Stimulated activated CD8-positive, alpha-beta memory T cell treated with anti-CD3 and anti-CD28 coated beads, Interleukin-15, amount 100 ng/mL, for 4 hours (primary cell): ENCODE measurements around the gene VPS8.
"Not testable (repeated sequence)": the region's sequence is repeated elsewhere in the genome, so short reads cannot be mapped to it uniquely, and the experiment has no call there.

ENCODE experiments used
- DNase-seq, 2 donors: peaks; one replicate each; pipeline ENCODE4 v3.0.0-alpha.2; 2020; ENCODE audit warnings: low read depth in 2 of 2

Gene VPS8

DNA sequence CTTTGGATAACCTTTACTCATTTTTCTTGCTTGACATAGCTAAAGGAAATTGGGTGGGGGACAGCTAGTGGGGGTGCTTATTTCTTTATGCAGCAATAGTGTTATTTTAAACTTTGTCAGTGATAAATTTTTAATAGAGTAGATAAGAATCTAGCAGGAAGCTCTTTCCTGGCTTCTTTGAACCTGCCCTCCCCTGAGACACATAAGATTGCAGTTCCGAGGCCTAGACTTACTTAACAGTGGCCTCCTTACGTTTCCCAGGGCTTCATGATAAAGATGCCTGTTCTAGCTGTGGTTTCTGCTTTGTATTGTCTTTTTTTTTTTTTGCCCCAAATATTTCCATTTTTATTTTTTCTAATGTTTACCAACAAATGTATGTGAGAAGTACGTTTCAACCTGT is 170.1 kb downstream of the VPS8 start:
- no peak for DNase-seq

DNA sequence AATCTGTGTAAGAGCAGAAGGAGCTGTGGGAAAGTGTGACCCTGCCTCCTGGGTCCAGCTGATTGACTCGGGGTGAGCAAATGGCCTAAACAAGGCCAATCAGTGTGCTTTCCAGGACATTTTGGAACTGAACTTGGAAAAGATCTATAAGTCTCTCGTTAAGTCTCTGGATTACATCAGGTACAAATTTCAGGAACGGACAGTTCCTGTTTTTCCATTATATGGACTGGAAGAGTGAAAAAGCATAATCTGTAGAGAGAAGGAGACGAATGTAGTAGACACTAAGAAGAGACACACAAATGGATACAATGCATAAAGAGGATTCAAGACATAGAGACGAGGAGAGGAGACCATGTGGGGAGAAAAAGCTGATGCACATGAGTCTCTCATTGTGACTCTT is 173.6 kb downstream of the VPS8 start:
- DNase-seq, result no peak

DNA sequence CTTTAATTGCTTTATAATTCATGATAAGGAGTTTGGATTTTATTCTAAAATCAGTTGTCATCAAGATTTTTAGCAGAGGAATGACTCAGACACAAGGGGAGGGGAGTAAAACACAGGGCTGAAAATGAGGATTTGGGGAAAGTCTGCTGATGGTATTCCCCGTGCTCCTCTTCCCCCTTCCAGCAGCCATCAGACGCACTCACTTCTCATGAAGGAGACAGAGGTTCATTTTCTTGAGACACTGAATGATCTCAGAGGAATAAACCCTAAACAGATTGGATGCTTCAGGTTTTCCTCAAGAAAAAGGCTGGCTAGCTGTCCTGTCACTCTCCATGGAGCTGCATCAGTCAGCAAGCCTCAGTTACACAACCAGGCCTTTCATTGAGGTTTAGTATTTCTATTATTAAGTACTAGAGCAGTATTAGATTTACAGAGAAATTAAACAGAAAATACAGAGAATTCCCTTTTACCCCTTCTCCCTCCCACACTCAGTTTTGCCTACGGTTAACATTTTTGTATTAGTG is 174.5 kb downstream of the VPS8 start:
- DNase-seq, result no peak

DNA sequence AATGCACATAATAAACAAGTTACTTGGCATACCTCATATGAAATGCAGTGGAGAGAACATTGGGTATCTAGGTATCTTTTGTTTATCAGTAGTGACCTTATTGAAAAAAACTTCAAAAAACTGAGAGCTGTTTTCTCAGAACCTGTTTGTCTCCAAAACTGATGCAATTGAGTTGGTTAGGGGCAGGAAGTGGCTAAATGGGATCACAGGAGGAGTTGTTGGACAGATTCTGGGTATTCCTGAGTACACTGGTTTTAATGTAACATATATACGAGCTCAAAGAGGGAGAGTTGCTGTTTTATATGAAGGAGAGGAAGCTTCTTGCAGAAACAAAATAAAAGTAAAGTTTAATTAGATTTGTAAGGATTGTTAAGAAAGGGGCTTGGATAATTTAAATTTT is 181.4 kb downstream of the VPS8 start:
- no peak for DNase-seq

DNA sequence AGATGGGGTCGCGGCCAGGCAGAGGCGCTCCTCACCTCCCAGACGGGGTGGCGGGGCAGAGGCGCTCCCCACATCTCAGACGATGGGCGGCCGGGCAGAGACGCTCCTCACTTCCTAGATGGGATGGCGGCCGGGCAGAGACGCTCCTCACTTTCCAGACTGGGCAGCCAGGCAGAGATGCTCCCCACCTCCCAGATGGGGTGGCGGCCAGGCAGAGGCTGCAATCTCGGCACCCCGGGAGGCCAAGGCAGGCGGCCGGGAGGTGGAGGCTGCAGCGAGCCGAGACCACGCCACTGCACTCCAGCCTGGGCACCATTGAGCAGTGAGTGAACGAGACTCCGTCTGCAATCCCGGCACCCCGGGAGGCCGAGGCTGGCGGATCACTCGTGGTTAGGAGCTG is 191.9 kb downstream of the VPS8 start:
- not testable (repeated sequence) for DNase-seq

DNA sequence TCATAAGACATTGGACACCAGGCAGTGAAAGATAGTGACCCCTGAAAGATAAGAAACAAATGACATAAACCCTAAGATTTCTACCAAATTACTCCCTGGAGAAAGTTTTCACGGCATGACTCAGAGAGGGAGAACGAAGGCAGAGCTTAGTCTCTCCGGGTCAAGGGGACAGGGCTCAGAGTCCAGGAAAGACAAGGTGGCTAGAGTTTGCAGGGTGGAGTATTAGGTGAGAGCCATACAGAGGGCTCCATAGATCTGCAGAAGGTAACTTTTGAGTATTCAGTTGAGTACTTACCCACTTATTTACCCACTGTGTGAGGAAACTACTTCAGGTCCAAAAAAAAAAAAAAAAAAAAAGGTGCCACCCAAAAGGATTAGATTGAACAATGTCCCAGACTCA is 197.7 kb downstream of the VPS8 start:
- no peak for DNase-seq

DNA sequence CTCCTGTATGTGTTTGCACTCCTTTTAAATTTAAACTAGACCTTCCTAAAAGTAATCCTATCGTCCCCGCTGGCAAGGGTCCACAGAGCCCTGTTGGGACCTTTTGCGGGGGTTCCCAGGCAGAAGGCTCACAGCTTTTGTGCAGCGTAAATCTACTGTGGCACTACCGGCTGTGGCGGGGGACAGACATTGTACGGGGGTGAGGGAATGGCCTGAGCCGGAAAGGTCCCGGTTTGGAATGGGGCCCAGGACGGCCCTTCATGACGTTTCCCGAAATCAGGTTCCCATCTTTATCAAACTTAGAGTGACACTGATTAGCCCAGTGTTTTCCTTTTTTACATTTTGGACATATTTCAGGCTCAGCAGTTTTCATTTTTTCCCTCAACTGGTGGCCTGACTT is 205.6 kb downstream of the VPS8 start:
- DNase-seq, result not testable (repeated sequence)

DNA sequence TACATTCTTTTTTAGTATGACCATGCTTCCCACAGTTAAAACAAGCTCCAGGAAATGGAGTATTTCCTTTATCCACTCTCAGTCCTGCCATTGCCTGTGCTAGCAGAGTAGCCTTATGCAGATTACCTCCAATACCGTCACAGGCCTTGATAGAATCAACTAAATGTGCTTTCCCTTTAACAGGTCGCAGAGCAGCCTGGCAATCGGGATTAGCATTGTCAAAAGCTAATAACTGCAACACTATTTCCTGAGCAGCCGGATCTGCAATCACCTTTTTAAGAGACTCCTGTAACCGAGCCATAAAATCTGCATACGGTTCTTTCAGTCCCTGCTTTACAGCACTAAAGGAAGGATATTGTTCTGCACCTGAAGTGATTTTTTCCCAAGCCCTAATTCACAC is 206.0 kb downstream of the VPS8 start:
- DNase-seq, result not testable (repeated sequence)

DNA sequence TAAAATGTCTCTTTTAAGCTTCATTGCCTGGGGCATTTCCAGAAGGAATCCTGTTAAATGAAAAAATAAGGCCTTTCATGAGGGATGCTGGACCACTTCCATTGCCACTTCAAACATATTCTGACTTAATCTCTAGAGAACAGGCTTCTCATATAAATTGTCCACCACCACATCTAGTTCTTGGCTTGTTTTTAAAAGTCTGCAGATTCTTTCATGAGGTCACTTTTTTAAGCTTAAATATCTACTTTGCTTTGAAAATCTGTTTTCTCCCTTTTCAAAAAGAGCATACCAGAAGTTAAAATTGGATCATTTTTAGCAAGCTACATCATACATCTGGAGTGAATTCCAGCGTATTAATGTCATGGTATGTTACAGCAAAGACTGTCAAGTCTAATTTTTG is 209.3 kb downstream of the VPS8 start:
- no peak for DNase-seq

DNA sequence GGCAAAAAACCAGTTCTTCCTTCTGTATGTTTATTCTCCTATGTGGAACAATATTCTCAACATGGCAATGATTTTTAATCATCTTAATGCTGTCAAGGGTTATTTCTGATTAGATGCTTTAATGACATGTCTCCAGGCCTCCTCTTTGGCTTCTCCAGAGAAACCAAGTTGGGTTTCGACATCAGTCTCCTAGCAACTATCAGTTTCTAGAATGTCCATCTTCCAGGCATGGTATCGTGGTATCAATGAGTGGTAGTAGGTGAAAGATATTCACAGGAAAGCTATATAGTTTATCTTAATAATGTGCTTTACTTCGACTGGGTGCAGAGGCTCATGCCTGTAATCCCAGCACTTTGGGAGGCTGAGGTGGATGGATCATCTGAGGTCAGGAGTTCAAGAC is 212.4 kb downstream of the VPS8 start:
- DNase-seq, result no peak

DNA sequence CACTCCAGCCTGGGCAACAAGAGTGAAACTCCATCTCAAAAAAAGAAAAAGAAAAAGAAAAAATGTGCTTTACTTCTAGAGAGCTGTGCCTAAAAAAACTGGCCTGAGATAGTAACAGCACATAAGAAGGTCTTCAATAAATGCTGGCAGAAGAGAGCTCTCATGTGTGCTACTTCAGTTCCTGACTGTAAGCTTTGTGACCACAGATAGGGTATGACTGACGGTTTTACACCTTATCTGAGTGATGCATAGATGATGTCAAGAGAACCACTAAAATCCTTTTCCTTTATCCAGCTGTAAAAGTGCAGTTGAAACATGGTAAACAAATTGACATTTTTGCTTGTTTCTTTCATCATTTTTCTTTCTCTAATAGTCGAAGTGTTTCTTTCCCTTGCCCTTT is 213.0 kb downstream of the VPS8 start:
- no peak for DNase-seq

DNA sequence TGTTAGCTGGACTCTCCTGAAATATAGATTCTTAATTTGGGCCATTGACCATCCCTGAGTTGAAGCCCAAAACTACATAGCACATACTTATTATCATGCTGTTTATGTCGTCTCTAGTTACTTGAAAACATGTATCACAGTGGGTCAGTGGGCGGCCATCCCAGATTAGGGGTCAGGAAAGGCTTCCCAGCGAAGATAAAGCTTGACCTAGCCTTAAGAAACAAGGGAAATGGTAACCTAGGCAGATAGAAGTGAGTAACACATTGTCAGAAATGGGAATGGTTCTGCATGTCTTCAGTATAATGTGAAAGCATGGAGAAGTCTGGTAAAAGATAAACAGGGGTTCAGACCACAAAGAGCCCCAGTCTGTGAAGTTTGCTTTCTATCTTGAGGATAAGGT is 216.2 kb downstream of the VPS8 start:
- no peak for DNase-seq

DNA sequence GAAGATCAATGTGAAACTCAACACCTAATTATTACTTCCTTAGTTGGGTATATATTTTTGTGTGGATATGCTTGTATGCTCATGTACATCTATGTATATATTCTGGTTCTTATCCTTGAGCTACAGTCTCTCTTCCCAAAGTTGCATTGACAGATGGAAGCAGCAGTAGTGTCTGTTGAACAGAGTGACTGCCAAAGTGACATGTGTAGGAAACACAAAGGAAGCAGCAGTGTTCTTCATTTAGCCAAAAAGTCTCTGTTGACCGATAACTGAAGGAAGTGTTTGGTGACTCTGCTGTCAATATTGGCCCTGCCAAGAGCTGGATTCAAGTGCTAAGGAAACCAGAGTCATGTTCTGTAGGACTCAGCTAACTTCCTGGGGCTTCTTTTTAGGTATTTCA is 217.1 kb downstream of the VPS8 start:
- no peak for DNase-seq

DNA sequence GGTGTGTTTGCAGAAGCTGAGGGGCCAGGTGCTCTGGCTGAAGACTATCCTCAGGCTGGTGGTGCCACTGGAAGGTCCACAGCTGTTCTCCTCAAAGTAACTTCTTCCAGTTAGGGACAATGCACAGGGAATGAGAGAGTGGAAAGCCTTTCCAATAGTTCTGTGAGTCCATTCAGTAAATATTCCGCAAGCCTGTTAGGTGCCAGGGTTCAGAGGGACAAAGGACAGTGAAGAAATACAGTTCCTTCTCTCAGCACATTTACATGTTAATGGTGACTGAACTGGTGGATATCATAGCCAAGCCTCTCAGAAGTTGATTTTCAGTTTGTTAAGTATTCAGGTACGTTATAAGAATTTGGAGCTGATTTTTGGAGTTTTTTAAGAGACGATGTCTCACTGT is 218.4 kb downstream of the VPS8 start:
- DNase-seq, result no peak

DNA sequence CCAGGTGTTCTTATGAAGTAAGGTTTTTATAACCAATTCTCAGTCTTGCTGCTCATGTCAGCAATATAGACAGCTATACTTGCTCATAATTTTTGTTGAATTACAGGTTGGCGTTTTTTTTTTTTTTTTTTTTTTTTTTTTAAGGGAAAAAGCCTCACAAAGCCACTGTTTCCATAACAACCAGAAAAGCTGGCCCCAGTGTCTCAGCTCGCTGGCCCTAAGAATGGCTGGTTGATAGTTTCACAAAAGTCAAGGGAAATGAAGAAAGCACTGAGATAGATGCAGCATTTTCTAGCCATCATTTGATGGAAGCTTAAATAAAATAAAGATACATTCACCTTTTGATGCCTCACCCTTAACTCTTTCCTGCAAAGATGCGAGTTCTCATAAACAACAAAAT is 219.0 kb downstream of the VPS8 start:
- DNase-seq, result no peak

DNA sequence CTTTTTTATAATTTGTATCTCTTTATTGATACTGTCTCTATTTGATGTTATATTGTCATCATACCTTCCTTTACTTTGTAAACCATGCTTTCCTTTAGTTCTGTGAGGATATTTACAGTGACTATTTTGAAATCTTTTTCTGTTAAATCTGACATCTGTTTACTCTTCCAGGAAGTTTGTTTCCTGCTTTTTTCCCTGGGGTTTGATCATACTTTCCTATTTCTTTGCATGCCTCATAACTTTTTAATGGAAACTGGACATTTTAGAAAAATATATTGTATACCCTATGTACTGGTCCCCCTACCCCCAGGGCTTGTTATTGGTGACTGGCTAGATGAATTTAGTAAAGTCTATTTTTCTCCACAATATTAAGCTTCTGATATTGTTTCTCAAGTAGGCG is 225.8 kb downstream of the VPS8 start:
- no peak for DNase-seq

DNA sequence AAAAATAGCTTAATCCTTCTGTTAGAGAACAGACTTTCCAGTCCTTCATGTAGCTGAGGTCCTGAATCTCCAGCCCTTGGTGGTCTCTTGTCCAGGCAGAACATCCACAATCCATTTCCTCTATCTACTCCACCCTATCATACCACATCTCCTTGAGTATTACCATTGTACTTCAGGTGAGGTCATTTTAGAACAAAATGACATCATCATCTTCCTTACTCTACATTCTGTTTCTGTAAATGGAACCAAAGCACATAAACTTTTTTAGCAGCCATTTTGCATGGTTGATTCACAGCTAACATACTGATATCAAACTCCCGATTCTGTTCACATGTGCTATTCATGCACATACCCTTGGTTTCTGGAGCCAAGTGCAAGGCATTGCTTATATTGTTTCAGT is 228.5 kb downstream of the VPS8 start:
- DNase-seq, result no peak

DNA sequence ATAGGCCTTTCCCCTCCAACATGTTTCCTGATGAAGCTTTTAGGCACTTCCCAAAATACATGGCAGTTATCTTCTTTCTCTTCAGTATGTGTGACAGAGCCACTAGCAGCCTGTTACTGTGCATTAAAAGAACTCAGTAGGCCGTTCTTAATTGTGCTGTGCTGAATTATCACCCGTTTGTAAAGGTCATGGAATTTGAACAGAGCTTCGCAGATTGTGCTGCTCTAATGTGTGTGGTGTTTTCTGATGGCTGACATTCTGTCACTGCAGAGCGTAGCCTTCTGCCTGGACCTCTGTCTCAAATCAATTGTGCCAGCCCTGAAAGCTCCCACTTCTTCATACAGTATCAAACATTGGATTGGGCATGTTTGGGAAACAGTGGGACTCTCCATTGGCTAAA is 229.6 kb downstream of the VPS8 start:
- DNase-seq, result no peak

DNA sequence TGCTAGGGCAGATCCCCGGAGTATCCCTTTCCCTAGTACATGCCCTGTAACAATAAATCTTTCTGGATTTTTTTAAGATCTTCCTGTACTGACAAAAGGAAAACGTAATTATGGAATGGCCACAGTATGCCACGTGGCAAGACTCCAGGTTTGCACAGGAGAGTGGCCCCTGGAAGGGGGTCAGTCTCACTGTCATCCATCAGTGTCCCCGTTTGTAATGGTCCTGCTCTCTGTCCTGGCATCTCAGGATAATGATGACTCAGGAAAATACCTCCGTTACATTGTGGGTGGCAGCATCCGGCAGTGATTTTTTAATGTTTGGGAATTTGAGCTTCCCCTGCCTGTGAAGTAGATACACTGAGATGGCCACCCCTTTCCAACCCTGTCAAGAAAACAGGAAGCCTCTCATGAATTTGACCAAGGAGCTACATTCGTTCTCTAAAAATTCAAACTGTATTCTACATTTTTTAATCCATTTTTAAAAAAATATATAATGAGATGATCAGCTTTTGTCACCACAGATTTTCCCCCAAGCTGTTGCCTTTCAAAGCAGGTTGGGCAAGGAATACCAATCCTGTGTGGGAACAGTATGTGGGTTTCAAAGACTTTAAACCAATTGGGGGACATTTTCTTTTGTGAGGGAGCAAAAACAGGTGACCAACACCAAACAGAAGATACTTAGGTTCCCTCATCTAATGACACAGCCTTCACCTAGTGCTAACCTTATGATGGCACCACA is 230.5 kb downstream of the VPS8 start:
- DNase-seq, result no peak

DNA sequence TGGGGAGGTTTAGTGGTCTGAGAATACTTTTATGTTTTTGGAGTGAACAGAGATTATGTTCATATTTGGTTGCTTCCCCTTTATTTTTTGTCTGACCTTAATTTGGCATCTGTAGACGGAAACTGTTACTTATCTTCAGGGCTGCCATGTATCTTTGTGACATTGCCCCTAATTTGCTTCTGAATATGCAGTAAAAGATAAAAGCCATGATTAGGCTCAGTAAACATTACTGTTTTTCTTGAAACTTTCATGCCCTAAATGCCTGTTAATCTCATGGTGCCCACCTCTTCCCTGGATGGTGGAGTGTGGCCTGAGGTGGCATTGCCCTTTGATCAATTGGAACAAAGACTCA is 234.2 kb downstream of the VPS8 start:
- DNase-seq, result no peak

DNA sequence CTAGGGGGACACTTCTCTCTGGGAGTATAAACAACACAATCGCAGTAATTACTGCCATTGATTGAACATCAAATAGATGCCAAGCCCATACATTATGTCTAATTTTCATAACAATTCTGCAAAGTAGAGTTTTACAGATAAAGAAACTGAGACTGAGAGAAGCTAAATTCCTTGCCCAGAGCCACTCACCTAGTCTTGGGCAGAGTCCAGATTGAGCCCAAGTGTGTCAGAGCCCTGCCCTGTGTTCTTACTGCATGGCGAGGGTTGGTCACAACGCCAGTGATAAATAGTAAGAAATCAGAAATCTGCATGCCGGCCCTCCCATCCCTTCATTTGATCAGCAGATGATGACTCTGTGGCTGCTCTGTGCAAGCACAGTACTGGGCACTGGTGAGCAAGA is 234.6 kb downstream of the VPS8 start:
- no peak for DNase-seq

DNA sequence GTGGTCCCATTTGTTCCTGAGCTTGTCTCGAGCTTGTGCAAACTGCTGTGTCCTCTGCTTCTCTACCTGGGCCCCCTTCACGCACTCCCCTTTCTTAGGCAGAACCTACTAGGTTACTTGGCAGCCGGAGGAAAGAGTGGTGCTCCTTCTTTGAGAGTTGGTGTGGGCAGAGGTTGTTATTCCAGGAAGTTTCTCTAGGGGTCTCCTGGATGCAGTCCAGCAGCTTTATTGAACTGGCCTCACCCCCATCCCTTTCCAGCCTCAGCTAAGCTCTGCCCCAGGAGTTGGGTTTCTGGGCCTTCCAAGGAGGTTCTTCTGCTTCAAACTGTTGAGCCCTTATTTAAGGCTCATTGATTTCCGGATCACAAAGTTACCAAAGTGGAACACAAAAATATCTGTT is 237.7 kb downstream of the VPS8 start:
- no peak for DNase-seq

DNA sequence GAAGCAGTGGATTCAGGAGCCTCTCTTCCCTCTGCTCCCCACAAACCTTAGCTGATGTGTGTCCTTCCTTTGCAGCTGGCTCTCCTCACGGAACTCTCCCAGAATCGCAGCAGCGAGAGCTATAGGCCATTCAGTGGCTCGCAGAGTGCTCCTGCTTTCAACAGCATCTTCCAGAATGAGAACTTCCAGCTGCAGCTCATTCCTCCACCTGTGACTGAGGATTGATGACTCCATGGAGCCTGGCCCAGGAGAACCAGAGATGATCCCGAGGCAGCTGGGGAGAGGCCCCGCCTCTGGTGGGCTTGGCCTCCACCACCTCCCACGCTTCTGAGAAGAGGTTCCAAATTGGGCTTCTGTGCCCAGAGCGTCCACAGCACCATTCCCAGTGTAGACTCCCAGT is 239.8 kb downstream of the VPS8 start:
- no peak for DNase-seq

DNA sequence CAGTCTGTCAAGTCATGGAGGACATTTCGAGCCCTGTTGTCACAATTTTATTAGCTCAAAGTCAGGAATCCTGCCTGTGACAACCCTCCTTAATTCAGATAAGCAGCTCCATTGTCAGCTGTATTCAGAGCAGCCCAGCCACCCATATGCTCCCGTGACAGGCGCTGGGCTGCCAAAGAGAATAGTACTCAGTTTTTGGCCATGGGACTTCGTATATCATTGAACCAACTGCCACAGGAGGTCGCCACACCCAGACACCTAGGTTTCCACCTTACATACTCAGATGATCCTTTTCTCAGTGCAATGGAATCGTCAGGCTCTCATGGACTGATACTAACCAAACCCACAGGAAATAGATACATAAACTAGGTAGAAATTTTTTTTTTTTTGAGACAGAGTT is 240.7 kb downstream of the VPS8 start:
- no peak for DNase-seq
